NCI-H2171 treated with DMSO at 0.1 percent for 48 hours (cell line): ENCODE measurements around the gene TRMT11.

Experiments
- DNase-seq: peaks from one replicate; lab custom pipeline; 2025; lab: John Stamatoyannopoulos, UW

Gene TRMT11

DNA sequence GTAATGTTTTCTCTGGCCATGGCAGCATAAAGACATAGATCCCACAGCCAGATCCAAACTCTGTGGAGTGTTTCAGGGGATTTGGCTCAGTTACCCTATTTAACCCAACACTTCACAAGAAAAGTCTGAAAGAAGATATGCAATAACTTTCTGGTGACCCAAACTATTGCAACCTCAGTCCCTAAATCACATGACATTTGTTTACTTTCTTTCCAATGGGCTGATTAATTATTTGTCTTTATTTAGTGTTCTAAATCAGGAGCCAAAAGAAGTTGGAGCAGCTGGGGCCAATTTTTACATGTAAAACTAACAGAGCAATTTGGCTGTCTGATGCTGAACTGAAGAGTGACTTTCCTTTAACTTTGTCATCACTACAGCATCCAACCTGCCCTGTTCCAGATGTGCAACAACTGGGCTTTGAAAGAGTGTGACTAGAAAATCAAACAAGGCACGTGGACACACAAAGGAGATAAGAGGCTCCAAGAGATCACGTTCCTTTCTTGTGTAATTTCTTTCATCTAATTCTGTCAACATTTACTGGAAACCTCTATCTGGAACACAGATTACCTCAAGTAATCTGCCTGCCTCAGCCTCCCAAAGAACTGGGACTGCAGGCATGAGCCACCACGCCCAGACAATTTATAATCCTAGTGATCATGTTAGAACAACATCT, 90.8 kb downstream of the TRMT11 start:
- DNase-seq = no peak

DNA sequence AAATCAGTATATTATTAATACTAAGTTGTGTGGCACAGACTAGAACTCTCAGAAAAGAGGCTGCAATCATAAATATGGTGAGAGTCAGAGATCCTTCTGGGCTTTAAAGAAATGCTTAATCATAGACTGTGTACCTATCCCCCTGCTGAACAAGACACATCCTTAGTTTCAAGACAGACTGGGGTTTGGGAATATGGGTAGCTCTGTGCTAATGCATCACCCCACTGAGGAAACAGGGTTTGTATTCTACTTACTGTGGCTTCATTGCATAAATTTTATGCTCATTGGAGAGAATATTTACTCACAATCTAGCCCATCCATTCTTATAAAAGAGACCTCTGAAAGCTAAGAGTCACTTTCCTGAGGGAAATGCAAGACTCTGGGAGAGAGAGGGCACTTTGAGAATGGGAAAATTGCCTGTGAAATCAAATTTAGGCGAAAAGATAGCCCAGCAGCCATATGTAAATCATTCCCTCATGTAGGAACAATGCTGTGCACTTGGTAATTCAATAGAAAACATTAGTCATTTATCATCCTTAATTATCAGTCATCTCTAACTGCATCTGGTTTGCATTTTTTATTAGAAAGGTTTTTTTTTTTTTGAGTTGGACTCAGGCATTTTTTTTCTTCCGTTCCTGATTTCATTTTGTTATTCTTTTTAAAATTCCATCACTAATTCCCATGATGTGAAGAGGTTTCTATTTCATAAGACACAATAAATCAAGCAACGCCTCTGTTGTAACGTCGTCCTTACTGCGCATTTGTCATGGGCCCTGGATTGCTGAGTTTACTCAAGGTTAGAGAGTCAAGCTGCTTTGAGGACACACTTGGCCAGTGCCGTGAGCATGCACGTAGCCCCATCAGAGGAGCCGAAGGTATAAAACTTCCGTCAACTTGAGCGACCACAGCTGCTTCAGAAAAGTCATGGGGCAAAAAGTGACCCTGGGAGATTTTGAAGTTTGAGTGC, 91.8 kb downstream of the TRMT11 start:
- DNase-seq = no peak

DNA sequence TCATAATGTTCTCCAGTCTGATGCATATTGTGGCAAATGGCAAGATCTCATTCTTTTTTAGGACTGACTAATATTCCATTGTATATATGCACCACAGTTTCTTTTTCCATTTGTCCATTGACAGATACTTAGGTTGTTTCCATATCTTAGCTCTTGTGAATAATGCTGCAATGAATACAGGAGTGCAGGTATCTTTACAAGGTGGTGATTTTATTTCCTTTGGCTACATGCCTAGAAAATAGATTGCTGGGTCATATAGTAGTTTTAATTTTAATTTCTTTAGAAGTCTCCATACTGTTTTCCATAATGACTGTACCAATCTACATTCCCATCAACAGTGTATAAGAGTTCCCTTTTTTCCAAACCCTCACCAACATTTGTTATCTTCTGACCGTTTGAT, 97.5 kb downstream of the TRMT11 start:
- DNase-seq = no peak

DNA sequence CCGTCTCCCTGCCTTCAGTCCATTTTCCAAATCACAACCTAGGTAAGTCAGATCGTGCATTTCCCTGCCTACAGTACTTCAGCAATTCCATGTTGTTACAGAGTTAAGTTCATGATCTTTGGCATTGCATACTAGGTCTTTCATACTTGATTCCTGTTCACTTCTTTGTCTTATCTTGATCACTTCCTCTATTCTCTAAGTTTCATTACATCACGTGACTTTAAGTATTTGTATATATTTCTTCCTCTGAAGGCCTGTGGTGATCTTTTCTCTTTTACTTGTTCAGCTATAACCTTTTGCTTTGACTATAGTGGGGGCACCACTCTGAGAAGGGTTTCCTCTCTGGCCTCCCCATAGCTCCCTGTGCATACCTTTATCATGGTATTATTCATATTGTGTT, 100.2 kb downstream of the TRMT11 start:
- no peak for DNase-seq
